K562 (cell line): Measurements from ENCODE around the gene EFHB. TPM values are rescaled to one million over a fixed set of nuclear protein-coding genes. Genes with fewer than 3 reads are reported as not detected.

Experiments
- ATAC-seq: fragments of 200-7000 bp; cut with Tn5 transposase; 3 replicates; pipeline ENCODE4 v1.9.1; 2020; ENCODE audit warnings: moderate library complexity
- BruUV-seq: library from RNA; stranded (reverse); fragments of 400-500 nt; replicated peaks from 2 replicates; lab custom pipeline; 2021; lab: Mats Ljungman, UMichigan
- CTCF ChIA-PET: fragments of 300-600 bp; formaldehyde crosslinking; extraction: SDS; loops from one replicate; lab custom pipeline; 2021; ENCODE audit warnings: low intra/inter-chr PET ratio; lab: Yijun Ruan, JAX
- POLR2A ChIA-PET: fragments of 300-600, 350-650 bp; sonication (Branson Sonifier 250); formaldehyde crosslinking; extraction: SDS; loops from one replicate; lab custom pipeline; 2021; ENCODE audit warnings: antibody characterized with exemption, inconsistent platforms; lab: Yijun Ruan, JAX
- DNase-seq, 4 experiments: peaks; one replicate each; pipeline versions ENCODE4 v3.0.0 to v3.0.0-alpha.2; 2011 to 2018; ENCODE audit warnings: low spot score in 3 of 4, mixed read lengths in 3 of 4; ENCODE audit errors: extremely low read depth in 1 of 4
- FAIRE-seq: peaks from 2 replicates; lab custom pipeline; 2011; peaks lifted over from hg19 to GRCh38; lab: Jason Lieb, UNC
- H2AFZ ChIP-seq: 2 replicates; pipeline ENCODE4 v1.6.0; 2011; ENCODE audit warnings: low read depth, low read length, control low read depth, inconsistent platforms
- H3K27ac ChIP-seq: fragments of 200-600 bp; 3 replicates; pipeline ENCODE4 v1.8.0; 2011; ENCODE audit warnings: low read depth, mild to moderate bottlenecking, control low read depth, inconsistent platforms, low read length, moderate library complexity, mixed read lengths; ENCODE audit errors: extremely low read depth
- H3K27me3 ChIP-seq, 2 experiments: fragments of 300-600 bp in 1 of 2; 2 replicates in 1 of 2; 3 replicates in 1 of 2; pipeline versions ENCODE4 v1.6.0 to v1.8.0; 2011; ENCODE audit warnings: inconsistent platforms in 2 of 2, low read length in 2 of 2, mild to moderate bottlenecking in 1 of 2, mixed read lengths in 1 of 2, moderate library complexity in 1 of 2; ENCODE audit not compliant: control insufficient read depth in 2 of 2, insufficient read depth in 2 of 2
- H3K36me3 ChIP-seq: fragments of 300-600 bp; 3 replicates; pipeline ENCODE4 v1.8.0; 2011; ENCODE audit warnings: mild to moderate bottlenecking, low read length, inconsistent platforms; ENCODE audit not compliant: control insufficient read depth, insufficient read depth
- H3K4me1 ChIP-seq, 2 experiments: fragments of 200-600 bp in 1 of 2; replicated peaks in 1 of 2; 2 replicates in 1 of 2; 3 replicates in 1 of 2; pipeline versions ENCODE4 v1.5.1 to v1.8.0; 2011; ENCODE audit warnings: inconsistent platforms in 2 of 2, low read length in 2 of 2, mild to moderate bottlenecking in 1 of 2, mixed read lengths in 1 of 2, moderate library complexity in 1 of 2; ENCODE audit not compliant: control insufficient read depth in 2 of 2, insufficient read depth in 2 of 2
- H3K4me2 ChIP-seq: 2 replicates; pipeline ENCODE4 v1.6.1; 2011; ENCODE audit warnings: low read length, control low read depth, inconsistent platforms, mixed read lengths; ENCODE audit not compliant: insufficient read depth
- H3K4me3 ChIP-seq: fragments of 200-600 bp; sonication (generic), shearing (Covaris generic); 2 replicates; pipeline ENCODE4 v1.5.1; 2016; ENCODE audit warnings: control low read depth, inconsistent platforms
- H3K79me2 ChIP-seq: fragments of 200-600 bp; 3 replicates; pipeline ENCODE4 v1.8.0; 2011; ENCODE audit warnings: low read length, inconsistent platforms; ENCODE audit not compliant: control insufficient read depth, insufficient read depth
- H3K9ac ChIP-seq, 2 experiments: 2 replicates each; pipeline versions ENCODE4 v1.6.0 to v1.6.1; 2011; ENCODE audit warnings: low read depth in 2 of 2, low read length in 2 of 2, control low read depth in 1 of 2, inconsistent platforms in 1 of 2, mild to moderate bottlenecking in 1 of 2, mixed read lengths in 1 of 2; ENCODE audit not compliant: insufficient read depth in 1 of 2
- H3K9me1 ChIP-seq: one replicate; pipeline ENCODE4 v1.6.0; 2011; ENCODE audit warnings: inconsistent platforms, mild to moderate bottlenecking, low read length, moderate library complexity; ENCODE audit not compliant: control insufficient read depth, insufficient read depth
- H3K9me3 ChIP-seq: replicated peaks from 2 replicates; pipeline ENCODE4 v1.5.1; 2011; ENCODE audit warnings: low read depth, low read length, inconsistent platforms; ENCODE audit not compliant: control insufficient read depth, insufficient read depth
- H4K20me1 ChIP-seq: replicated peaks from 2 replicates; pipeline ENCODE4 v1.6.1; 2011; ENCODE audit warnings: low read length, inconsistent platforms, mixed read lengths; ENCODE audit not compliant: control insufficient read depth, insufficient read depth
- FOXM1 ChIP-seq, 2 experiments: fragments of 450-650 bp in 1 of 2; sonication (generic) in 1 of 2; formaldehyde crosslinking in 1 of 2; IDR thresholded peaks; 2 replicates each; pipeline versions ENCODE4 v1.6.1 to v1.9.0; 2017 to 2022; ENCODE audit warnings: low read depth in 2 of 2, mild to moderate bottlenecking in 2 of 2, missing genetic modification reagents in 1 of 2, moderate library complexity in 1 of 2
- HDAC3 ChIP-seq: fragments of 450-650 bp; IDR thresholded peaks from 2 replicates; pipeline ENCODE4 v1.6.1; 2018; ENCODE audit warnings: borderline replicate concordance, mild to moderate bottlenecking, moderate library complexity; ENCODE audit not compliant: partially characterized antibody
- KDM1A ChIP-seq, 2 experiments: fragments of 450-650 bp; IDR thresholded peaks; 2 replicates each; pipeline ENCODE4 v1.6.1; 2016; ENCODE audit warnings: mild to moderate bottlenecking in 2 of 2
- MTA2 ChIP-seq: fragments of 450-650 bp; IDR thresholded peaks from 2 replicates; pipeline ENCODE4 v1.6.1; 2016; ENCODE audit warnings: low read depth
- POLR2AphosphoS5 ChIP-seq: IDR thresholded peaks from 2 replicates; pipeline ENCODE4 v1.6.1; 2011; ENCODE audit warnings: mild to moderate bottlenecking, low read depth, low read length, moderate library complexity; ENCODE audit not compliant: control insufficient read depth, insufficient read depth
- RBM25 ChIP-seq: fragments of 200-400 bp; formaldehyde crosslinking; IDR thresholded peaks from 2 replicates; pipeline ENCODE4 v1.6.1; 2018; ENCODE audit warnings: low read length, low read depth, moderate library complexity; ENCODE audit not compliant: severe bottlenecking
- SAFB ChIP-seq: fragments of 200-400 bp; formaldehyde crosslinking; IDR thresholded peaks from 2 replicates; pipeline ENCODE4 v1.6.1; 2017; ENCODE audit warnings: low read depth, low read length, borderline replicate concordance
- SRSF9 ChIP-seq: fragments of 200-400 bp; formaldehyde crosslinking; IDR thresholded peaks from 2 replicates; pipeline ENCODE4 v1.6.1; 2017; ENCODE audit warnings: low read depth, low read length, borderline replicate concordance
- ZNF436 ChIP-seq: fragments of 250-450, 450-650 bp; sonication (Bioruptor Pico); formaldehyde crosslinking; IDR thresholded peaks from 2 replicates; pipeline ENCODE4 v1.7.0; 2020; ENCODE audit warnings: mild to moderate bottlenecking
- WGBS: fragments of 100-300 bp; shearing (Covaris generic); methylation state at CpG from one replicate; pipeline ENCODE4 v1.1.6; 2016; ENCODE audit warnings: low coverage, mixed read lengths; ENCODE audit not compliant: insufficient coverage; ENCODE audit errors: missing lambda C conversion rate; 5-methylcytosine and 5-hydroxymethylcytosine counted together
- in situ Hi-C: fragments of 300-500 bp; cut with MboI; formaldehyde crosslinking; loops from 4 replicates; pipeline ENCODE4 v1.15.0; 2018; ENCODE audit warnings: inconsistent platforms, mixed read lengths
- intact Hi-C: fragments of 100-400 bp; cut with micrococcal nuclease; formaldehyde crosslinking; loops from 2 replicates; pipeline ENCODE4 v1.14.2; 2022
- polyA plus RNA-seq, 8 experiments: library from polyadenylated mRNA; depleted of rRNA in 4 of 8; stranded (reverse) in 5 of 8; unstranded in 3 of 8; fragments of >200 nt; fragmentation: Nextera tagmentation in 2 of 8; fragmentation: Illumina TruSeq in 1 of 8; extraction: Ambion mirVana in 2 of 8; extraction: Trizol in 1 of 8; gene quantifications; 2 replicates each; pipeline versions ENCODE4 v1.2.1 to v1.2.3, GENCODE V29; 2011 to 2014; ENCODE audit warnings: inconsistent platforms in 1 of 8, missing spikeins in 1 of 8
- total RNA-seq, 7 experiments: library from RNA; depleted of rRNA in 6 of 7; stranded (reverse); fragments of >200 nt in 6 of 7; fragmentation: Illumina TruSeq in 2 of 7; extraction: Trizol in 2 of 7; gene quantifications; 2 replicates each; pipeline versions ENCODE4 v1.2.1 to v1.2.3, GENCODE V29; 2011 to 2021; ENCODE audit warnings: low replicate concordance in 1 of 7
- TF ChIP-seq, protein P1 (sequence below), 2 experiments: fragments of 450-650 bp; formaldehyde crosslinking in 1 of 2; IDR thresholded peaks; 2 replicates each; pipeline versions ENCODE4 v1.4.0 to v1.6.1; 2014 to 2020; ENCODE audit warnings: mild to moderate bottlenecking in 2 of 2, borderline replicate concordance in 1 of 2, low read depth in 1 of 2
- TF ChIP-seq, protein P2 (sequence below), 2 experiments: fragments of 450-650 bp in 1 of 2; sonication (generic) in 1 of 2; formaldehyde crosslinking; conservative IDR thresholded peaks; 2 replicates each; pipeline versions ENCODE4 v1.4.0 to v1.8.1; 2020 to 2022; ENCODE audit warnings: mild to moderate bottlenecking in 1 of 2, missing genetic modification reagents in 1 of 2
- TF ChIP-seq, protein P3 (sequence below): fragments of 250-450 bp; sonication (Bioruptor Pico); IDR thresholded peaks from 2 replicates; pipeline ENCODE4 v1.4.0; 2020

Gene EFHB
- total and polyA plus RNA-seq, 9 of the 15 experiments (the other 6 are each of a cell fraction or from before 2014, with no cell fraction given), result 1.5 to 4.0 (median 1.8) TPM

DNA sequence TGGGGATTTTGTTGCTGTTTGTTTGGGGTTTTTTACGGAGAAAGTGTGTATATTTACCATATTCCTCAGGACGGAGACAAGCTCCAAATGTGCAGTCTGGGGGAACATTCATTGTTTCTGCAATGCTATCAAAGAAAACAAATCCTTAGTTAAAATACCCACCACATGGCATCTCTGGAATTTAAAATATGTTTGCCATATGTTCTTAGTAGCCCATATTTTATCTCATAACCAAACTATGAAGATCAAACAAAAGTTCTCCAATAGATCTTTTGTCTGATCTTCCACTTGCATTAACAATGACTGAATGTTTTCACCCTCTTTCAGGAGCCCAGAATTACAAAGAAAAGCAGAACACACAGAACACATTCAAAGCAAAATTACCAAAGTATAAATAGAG, 35.3 kb downstream of the EFHB start:
- CTCF ChIA-PET, result no interaction called here
- FAIRE-seq (no peak), ATAC-seq (no peak), DNase-seq (no peak)
- Histone ChIP-seq H3K79me2 (no peaks in the 10 kb centered on the region), H3K4me2 (no peak overlapping the region), H3K4me1 (no peaks in the 10 kb centered on the region; a peak in 1 of 5 replicates), H3K9ac (no peak overlapping the region), H3K36me3 (no peaks in the 10 kb centered on the region), H3K9me3 (no peaks in the 10 kb centered on the region), H2AFZ (no peak overlapping the region), H3K9me1 (no peaks in the 10 kb centered on the region), H3K4me3 (no peak overlapping the region), H3K27ac (no peak overlapping the region), H4K20me1 (no peaks in the 10 kb centered on the region), H3K27me3 (no peaks in the 10 kb centered on the region)
- WGBS, result 45% methylated on average over 2 of the region's 2 CpGs
- BruUV-seq, result no TSS peak
- intact Hi-C loops (no loop called here), in situ Hi-C loops (no loop called here)
- POLR2A ChIA-PET, result interaction anchor here (0.6 to 3.0 kb wide), 2 partner anchors 10 to 51 kb away, joined by 3 to 12 read pairs; no protein-coding TSS in a partner anchor
- TF ChIP-seq SRSF9, result no peak
- no peak for TF ChIP-seq MTA2
- TF ChIP-seq, protein P1, sequence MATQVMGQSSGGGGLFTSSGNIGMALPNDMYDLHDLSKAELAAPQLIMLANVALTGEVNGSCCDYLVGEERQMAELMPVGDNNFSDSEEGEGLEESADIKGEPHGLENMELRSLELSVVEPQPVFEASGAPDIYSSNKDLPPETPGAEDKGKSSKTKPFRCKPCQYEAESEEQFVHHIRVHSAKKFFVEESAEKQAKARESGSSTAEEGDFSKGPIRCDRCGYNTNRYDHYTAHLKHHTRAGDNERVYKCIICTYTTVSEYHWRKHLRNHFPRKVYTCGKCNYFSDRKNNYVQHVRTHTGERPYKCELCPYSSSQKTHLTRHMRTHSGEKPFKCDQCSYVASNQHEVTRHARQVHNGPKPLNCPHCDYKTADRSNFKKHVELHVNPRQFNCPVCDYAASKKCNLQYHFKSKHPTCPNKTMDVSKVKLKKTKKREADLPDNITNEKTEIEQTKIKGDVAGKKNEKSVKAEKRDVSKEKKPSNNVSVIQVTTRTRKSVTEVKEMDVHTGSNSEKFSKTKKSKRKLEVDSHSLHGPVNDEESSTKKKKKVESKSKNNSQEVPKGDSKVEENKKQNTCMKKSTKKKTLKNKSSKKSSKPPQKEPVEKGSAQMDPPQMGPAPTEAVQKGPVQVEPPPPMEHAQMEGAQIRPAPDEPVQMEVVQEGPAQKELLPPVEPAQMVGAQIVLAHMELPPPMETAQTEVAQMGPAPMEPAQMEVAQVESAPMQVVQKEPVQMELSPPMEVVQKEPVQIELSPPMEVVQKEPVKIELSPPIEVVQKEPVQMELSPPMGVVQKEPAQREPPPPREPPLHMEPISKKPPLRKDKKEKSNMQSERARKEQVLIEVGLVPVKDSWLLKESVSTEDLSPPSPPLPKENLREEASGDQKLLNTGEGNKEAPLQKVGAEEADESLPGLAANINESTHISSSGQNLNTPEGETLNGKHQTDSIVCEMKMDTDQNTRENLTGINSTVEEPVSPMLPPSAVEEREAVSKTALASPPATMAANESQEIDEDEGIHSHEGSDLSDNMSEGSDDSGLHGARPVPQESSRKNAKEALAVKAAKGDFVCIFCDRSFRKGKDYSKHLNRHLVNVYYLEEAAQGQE (IDR thresholded peaks at IDR 0.05; ENCODE audit: borderline replicate concordance), result no peak
- TF ChIP-seq, protein P1 (CRISPR knock-in tag; IDR thresholded peaks at IDR 0.05; ENCODE audit: low read depth), result no peak
- TF ChIP-seq KDM1A (IDR thresholded peaks at IDR 0.05), result no peak
- no peak for TF ChIP-seq RBM25
- TF ChIP-seq POLR2AphosphoS5, result no peak
- TF ChIP-seq FOXM1 (IDR thresholded peaks at IDR 0.05; ENCODE audit: low read depth), result no peak
- no peak for TF ChIP-seq FOXM1 (CRISPR knock-in tag; IDR thresholded peaks at IDR 0.05; ENCODE audit: low read depth)
- no peak for TF ChIP-seq ZNF436 (CRISPR knock-in tag)
- TF ChIP-seq, protein P2, sequence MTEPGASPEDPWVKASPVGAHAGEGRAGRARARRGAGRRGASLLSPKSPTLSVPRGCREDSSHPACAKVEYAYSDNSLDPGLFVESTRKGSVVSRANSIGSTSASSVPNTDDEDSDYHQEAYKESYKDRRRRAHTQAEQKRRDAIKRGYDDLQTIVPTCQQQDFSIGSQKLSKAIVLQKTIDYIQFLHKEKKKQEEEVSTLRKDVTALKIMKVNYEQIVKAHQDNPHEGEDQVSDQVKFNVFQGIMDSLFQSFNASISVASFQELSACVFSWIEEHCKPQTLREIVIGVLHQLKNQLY (CRISPR knock-in tag; conservative IDR thresholded peaks at IDR 0.05), result no peak
- no peak for TF ChIP-seq SAFB
- TF ChIP-seq HDAC3, result no peak
- TF ChIP-seq, protein P3, sequence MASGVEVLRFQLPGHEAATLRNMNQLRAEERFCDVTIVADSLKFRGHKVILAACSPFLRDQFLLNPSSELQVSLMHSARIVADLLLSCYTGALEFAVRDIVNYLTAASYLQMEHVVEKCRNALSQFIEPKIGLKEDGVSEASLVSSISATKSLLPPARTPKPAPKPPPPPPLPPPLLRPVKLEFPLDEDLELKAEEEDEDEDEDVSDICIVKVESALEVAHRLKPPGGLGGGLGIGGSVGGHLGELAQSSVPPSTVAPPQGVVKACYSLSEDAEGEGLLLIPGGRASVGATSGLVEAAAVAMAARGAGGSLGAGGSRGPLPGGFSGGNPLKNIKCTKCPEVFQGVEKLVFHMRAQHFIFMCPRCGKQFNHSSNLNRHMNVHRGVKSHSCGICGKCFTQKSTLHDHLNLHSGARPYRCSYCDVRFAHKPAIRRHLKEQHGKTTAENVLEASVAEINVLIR, result no peak
